ENCODE data around the gene CTNNBIP1.

Gene CTNNBIP1

GRCh38 chr1:9905010-9905409 is 5.1 kb downstream of the CTNNBIP1 start:
- H3K4me3 ChIP-seq (ENCODE audit: control insufficient read depth, low read depth, low read length): no peak overlapping the region
- TF ChIP-seq, protein P1, sequence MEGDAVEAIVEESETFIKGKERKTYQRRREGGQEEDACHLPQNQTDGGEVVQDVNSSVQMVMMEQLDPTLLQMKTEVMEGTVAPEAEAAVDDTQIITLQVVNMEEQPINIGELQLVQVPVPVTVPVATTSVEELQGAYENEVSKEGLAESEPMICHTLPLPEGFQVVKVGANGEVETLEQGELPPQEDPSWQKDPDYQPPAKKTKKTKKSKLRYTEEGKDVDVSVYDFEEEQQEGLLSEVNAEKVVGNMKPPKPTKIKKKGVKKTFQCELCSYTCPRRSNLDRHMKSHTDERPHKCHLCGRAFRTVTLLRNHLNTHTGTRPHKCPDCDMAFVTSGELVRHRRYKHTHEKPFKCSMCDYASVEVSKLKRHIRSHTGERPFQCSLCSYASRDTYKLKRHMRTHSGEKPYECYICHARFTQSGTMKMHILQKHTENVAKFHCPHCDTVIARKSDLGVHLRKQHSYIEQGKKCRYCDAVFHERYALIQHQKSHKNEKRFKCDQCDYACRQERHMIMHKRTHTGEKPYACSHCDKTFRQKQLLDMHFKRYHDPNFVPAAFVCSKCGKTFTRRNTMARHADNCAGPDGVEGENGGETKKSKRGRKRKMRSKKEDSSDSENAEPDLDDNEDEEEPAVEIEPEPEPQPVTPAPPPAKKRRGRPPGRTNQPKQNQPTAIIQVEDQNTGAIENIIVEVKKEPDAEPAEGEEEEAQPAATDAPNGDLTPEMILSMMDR (IDR thresholded peaks at IDR 0.05; ENCODE audit: control insufficient read depth, insufficient read depth, low read depth, low read length, missing control alignments): no peak
- DNase-seq (ENCODE audit: low read depth): no peak

DNA sequence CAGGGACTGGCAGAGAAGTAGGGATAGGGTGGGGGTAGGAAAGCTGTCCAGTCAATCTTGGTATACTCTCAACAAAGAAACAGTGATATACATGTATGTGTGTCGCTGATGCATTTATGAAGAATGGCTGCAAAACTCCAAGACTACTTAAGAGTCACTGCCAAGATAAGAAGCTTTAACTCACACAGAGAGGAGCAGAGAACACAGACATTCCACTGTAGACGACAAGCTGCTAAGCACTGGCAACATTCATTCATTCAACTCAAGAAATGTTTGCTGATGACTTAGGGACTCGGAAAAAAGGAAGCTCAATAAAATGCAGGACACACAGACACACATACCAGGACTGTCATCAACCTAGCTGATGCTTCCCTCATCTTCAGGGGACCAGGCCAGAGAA is 5.5 kb downstream of the CTNNBIP1 start:
- no peak for DNase-seq (ENCODE audit: low read depth)
- TF ChIP-seq, protein P1 (IDR thresholded peaks at IDR 0.05; ENCODE audit: control insufficient read depth, insufficient read depth, low read depth, low read length, missing control alignments): no peak
- H3K4me3 ChIP-seq (ENCODE audit: control insufficient read depth, low read depth, low read length): no peak overlapping the region

DNA sequence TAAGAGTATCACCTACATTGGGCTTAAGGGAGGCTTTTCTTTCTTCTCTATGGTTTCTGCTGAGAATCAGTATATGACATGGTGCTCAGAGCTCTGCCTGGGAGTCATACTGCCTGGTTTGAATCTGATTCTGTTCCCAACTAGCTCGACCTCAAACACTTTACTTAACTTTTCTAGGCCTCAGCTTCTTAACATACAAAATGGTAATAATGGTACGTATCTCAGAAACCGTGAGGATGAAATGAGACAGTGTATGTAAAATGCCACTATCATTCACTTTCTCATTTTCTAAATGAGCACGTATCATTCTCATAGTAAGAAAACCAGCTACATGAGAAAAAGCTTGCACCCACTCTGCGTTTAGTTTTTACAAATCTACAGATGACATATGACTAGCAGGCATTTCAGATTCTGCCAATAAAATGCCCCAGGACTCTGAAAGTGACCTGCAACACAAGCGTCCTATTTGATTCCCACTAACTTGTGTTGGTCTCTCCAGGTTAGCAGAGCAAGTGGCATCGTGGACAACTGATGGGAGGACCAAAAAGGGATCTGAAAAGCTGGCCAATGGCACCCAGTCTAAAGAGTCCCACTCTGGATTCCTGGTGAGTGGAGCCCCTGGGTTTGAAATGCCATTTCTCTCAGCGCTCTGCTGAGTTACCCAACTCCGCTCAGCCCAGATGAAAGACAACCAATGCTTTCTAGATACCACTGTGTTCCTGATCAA is 6.1 kb downstream of the CTNNBIP1 start:
- H3K4me3 ChIP-seq (ENCODE audit: control insufficient read depth, low read depth, low read length): no peak overlapping the region
- DNase-seq (ENCODE audit: low read depth): no peak
- TF ChIP-seq, protein P1 (IDR thresholded peaks at IDR 0.05; ENCODE audit: control insufficient read depth, insufficient read depth, low read depth, low read length, missing control alignments): no peak

GRCh38 chr1:9902060-9902452 is 8.0 kb downstream of the CTNNBIP1 start:
- TF ChIP-seq, protein P1 (IDR thresholded peaks at IDR 0.05; ENCODE audit: control insufficient read depth, insufficient read depth, low read depth, low read length, missing control alignments): no peak
- DNase-seq (ENCODE audit: low read depth): no peak
- H3K4me3 ChIP-seq (ENCODE audit: control insufficient read depth, low read depth, low read length): no peak overlapping the region

DNA sequence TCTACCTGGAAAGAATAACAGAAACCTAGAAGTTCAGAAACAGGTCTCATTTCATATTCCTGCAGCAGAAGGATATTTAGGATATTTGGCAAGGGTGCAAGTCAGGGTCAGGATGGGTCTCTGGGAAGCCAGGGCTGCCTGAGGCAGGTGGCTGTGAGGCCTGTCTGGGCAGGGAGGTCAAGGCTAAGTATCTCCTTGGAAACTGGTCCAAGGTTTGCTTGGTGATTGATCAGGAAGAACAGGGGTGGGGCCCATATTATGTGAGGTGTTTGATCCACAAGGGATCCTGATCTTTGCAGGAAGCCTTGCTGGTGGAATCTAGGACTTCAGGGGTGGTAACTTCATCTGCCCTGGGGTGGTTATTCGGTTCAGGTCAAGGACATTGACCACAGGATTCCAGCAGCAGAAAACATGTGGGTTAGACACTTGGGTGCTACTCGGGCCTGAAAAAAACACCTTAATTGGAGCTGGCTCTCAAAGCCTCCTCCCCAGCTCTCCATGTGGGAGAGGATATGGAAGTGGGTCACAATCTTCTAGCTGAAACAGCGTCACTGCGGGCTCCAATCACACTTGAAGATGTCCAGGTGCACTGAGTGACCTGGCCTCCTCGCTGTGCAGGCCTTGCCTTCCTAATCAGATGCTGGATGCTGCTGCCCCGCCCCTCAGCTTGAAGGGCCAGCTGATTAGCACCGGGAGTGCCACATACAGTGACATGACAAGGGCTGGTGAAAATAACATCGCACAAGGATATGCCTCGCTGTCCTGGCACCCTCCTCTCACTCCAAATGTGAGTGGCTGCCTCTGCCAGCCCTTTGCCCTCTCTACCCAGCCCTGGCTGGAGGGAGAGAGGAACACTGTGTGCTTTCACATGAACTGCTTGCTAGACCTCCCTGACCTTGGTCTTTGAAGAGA is 8.7 kb downstream of the CTNNBIP1 start:
- DNase-seq (ENCODE audit: low read depth): no peak
- TF ChIP-seq, protein P1 (IDR thresholded peaks at IDR 0.05; ENCODE audit: control insufficient read depth, insufficient read depth, low read depth, low read length, missing control alignments): no peak
- H3K4me3 ChIP-seq (ENCODE audit: control insufficient read depth, low read depth, low read length): no peak overlapping the region

- DNase-seq (ENCODE audit: low read depth): no peak
- no peak overlapping the region for H3K4me3 ChIP-seq (ENCODE audit: control insufficient read depth, low read depth, low read length)
- TF ChIP-seq, protein P1 (IDR thresholded peaks at IDR 0.05; ENCODE audit: control insufficient read depth, insufficient read depth, low read depth, low read length, missing control alignments): no peak
Measured at GRCh38 chr1:9900142-9901043, 9.7 kb downstream of the CTNNBIP1 start.

Data from AG09309 (cell line).